B cell (primary cell): Measurements from ENCODE around the gene LRRC61. TPM values are rescaled to one million over a fixed set of nuclear protein-coding genes. Genes with fewer than 3 reads are reported as not detected.

Experiments used
- ATAC-seq: fragments of 200-7000 bp; cut with Tn5 transposase; one replicate; pipeline ENCODE4 v1.10.0; 2021; ENCODE audit warnings: low read depth, mild to moderate bottlenecking, moderate number of reproducible peaks, moderate library complexity
- CTCF ChIA-PET: fragments of 350-600 bp; sonication (Branson Sonifier 250); formaldehyde crosslinking; loops from one replicate; lab custom pipeline; 2021; ENCODE audit warnings: antibody characterized with exemption, inconsistent platforms; lab: Charles Lee
- POLR2A ChIA-PET: fragments of 350-600 bp; sonication (Branson Sonifier 250); formaldehyde crosslinking; loops from one replicate; lab custom pipeline; 2021; ENCODE audit warnings: antibody characterized with exemption; lab: Charles Lee
- DNase-seq: peaks from one replicate; pipeline ENCODE4 v3.0.0; 2013
- H2AFZ ChIP-seq: 2 replicates; pipeline ENCODE4 v1.6.1; 2012; ENCODE audit warnings: mild to moderate bottlenecking, low read depth, low read length; ENCODE audit not compliant: insufficient read depth, poor library complexity, severe bottlenecking
- H3K27ac ChIP-seq, 2 donors: 1 replicate in 1 of 2; 2 replicates in 1 of 2; pipeline ENCODE4 v1.5.1; 2012 to 2013; ENCODE audit warnings: low read length in 2 of 2, mild to moderate bottlenecking in 2 of 2, moderate library complexity in 1 of 2
- H3K27me3 ChIP-seq, 4 experiments: fragments of 200-600 bp in 1 of 4; sonication (generic) in 1 of 4; replicated peaks in 1 of 4; 1 replicate in 2 of 4; 2 replicates in 2 of 4; pipeline versions ENCODE4 v1.6.1 to v1.7.0; 2013 to 2016; ENCODE audit warnings: low read length in 3 of 4, mild to moderate bottlenecking in 2 of 4, mixed read lengths in 1 of 4, moderate library complexity in 1 of 4; ENCODE audit not compliant: insufficient read depth in 4 of 4, control insufficient read depth in 3 of 4; ENCODE audit errors: control extremely low read depth in 1 of 4
- H3K36me3 ChIP-seq, 2 experiments: replicated peaks in 1 of 2; 1 replicate in 1 of 2; 2 replicates in 1 of 2; pipeline versions ENCODE4 v1.6.1 to v1.7.1; 2013; ENCODE audit warnings: low read length in 1 of 2; ENCODE audit not compliant: insufficient read depth in 2 of 2, control insufficient read depth in 1 of 2; ENCODE audit errors: control extremely low read depth in 1 of 2, extremely low read depth in 1 of 2
- H3K4me1 ChIP-seq, 2 donors: fragments of 200-600 bp in 1 of 2; sonication (generic) in 1 of 2; 1 replicate in 1 of 2; 2 replicates in 1 of 2; pipeline versions ENCODE4 v1.5.1 to v1.6.1; 2013 to 2017; ENCODE audit warnings: low read length in 2 of 2; ENCODE audit not compliant: control insufficient read depth in 2 of 2, insufficient read depth in 2 of 2
- H3K4me2 ChIP-seq: replicated peaks from 2 replicates; pipeline ENCODE3; 2012; ENCODE audit warnings: mild to moderate bottlenecking, low read depth, low read length; ENCODE audit not compliant: poor library complexity, severe bottlenecking
- H3K4me3 ChIP-seq, 5 experiments: fragments of 200-600 bp in 1 of 5; sonication (generic) in 1 of 5; 1 replicate in 3 of 5; 2 replicates in 2 of 5; pipeline versions ENCODE4 v1.5.1 to v1.7.0; 2011 to 2016; ENCODE audit warnings: low read length in 4 of 5, mild to moderate bottlenecking in 4 of 5, low read depth in 2 of 5, control low read depth in 1 of 5, moderate library complexity in 1 of 5; ENCODE audit not compliant: insufficient read depth in 1 of 5; ENCODE audit errors: control extremely low read depth in 1 of 5, extremely low read depth in 1 of 5
- H3K79me2 ChIP-seq: fragments of 200-600 bp; sonication (generic); one replicate; pipeline ENCODE4 v1.6.0; 2016; ENCODE audit warnings: low read length; ENCODE audit not compliant: control insufficient read depth, insufficient read depth
- H3K9ac ChIP-seq: fragments of 200-600 bp; sonication (generic); 2 replicates; pipeline ENCODE4 v1.6.1; 2017; ENCODE audit warnings: mild to moderate bottlenecking, low read length, moderate library complexity
- H3K9me3 ChIP-seq, 3 donors: one replicate each; pipeline versions ENCODE4 v1.6.1 to v1.7.1; 2013; ENCODE audit warnings: low read length in 2 of 3; ENCODE audit not compliant: control insufficient read depth in 2 of 3, insufficient read depth in 1 of 3; ENCODE audit errors: control extremely low read depth in 1 of 3
- H4K20me1 ChIP-seq: 2 replicates; pipeline ENCODE4 v1.6.0; 2012; ENCODE audit warnings: mild to moderate bottlenecking, low read length; ENCODE audit not compliant: insufficient read depth, control insufficient read depth, poor library complexity, severe bottlenecking
- H3K27ac Mint-ChIP-seq: one replicate; pipeline ENCODE4 v1.8.0; 2021; ENCODE audit warnings: mixed read lengths
- H3K27me3 Mint-ChIP-seq: one replicate; pipeline ENCODE4 v1.8.0; 2021; ENCODE audit warnings: mixed read lengths
- H3K4me1 Mint-ChIP-seq: one replicate; pipeline ENCODE4 v1.8.0; 2021; ENCODE audit warnings: mixed read lengths
- H3K4me3 Mint-ChIP-seq: one replicate; pipeline ENCODE4 v1.8.0; 2021; ENCODE audit warnings: mixed read lengths
- H3K9me3 Mint-ChIP-seq: one replicate; pipeline ENCODE4 v1.8.0; 2022; ENCODE audit warnings: mixed read lengths; ENCODE audit not compliant: insufficient read depth
- CTCF ChIP-seq: fragments of 200-600 bp; IDR thresholded peaks from one replicate; pipeline ENCODE4 v1.8.0; 2022; ENCODE audit warnings: antibody characterized with exemption, mild to moderate bottlenecking
- EZH2 ChIP-seq: IDR thresholded peaks from 2 replicates; pipeline ENCODE4 v1.6.1; 2012; ENCODE audit warnings: borderline replicate concordance, low read depth, mild to moderate bottlenecking, moderate library complexity, low read length; ENCODE audit not compliant: insufficient read depth, poor library complexity, severe bottlenecking
- WGBS: methylation state at CpG from one replicate; pipeline ENCODE4 v1.1.5; 2013; ENCODE audit warnings: missing lambda C conversion rate; ENCODE audit not compliant: insufficient coverage; 5-methylcytosine and 5-hydroxymethylcytosine counted together
- intact Hi-C: fragments of 100-400 bp; cut with micrococcal nuclease; formaldehyde crosslinking; loops from one replicate; pipeline ENCODE4 v1.10.0; 2022
- polyA plus RNA-seq: library from polyadenylated mRNA; depleted of rRNA; stranded (reverse); fragments of >200 nt; gene quantifications from 2 replicates; pipeline ENCODE4 v1.2.3, GENCODE V29; 2012
- total RNA-seq, 2 donors: library from RNA; stranded (reverse); fragments of 120-200 nt in 1 of 2; gene quantifications; 1 replicate in 1 of 2; 2 replicates in 1 of 2; pipeline versions ENCODE4 v1.2.3 to v1.2.4, GENCODE V29; 2013 to 2022

Gene LRRC61
- total and polyA plus RNA-seq, 2 donors (not counting 1 experiment from before 2014, with no cell fraction given) = 12.8 to 12.9 TPM

DNA sequence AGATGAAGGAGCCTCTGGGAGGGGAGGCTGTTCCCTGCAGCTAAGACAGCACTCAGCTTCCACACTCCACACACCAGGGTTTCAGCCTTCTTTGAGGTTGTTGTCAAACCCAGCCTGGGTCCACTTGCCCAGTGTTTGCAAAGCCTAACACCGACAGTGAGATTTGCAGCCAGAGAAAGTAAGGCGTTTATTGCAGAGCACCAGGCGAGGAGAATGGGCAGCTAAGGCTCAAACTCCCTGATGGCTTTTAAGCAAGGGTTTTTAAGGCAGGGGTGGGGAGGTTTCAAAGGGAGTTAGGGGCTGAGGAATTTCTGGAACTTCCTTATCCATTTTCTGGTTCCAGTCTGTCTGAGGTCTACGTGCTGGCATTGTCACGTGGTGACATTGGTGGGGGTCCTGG, 51.3 kb downstream of the LRRC61 start:
- H3K79me2 ChIP-seq = peaks cover 29% of the 10 kb centered on the region
- Mint-ChIP-seq H3K4me3 (no peak overlapping the region), H3K9me3 (no peaks in the 10 kb centered on the region), H3K27me3 (no peaks in the 10 kb centered on the region), H3K4me1 (peaks cover 72% of the 10 kb centered on the region), H3K27ac (peak overlapping the region; percentile 65)
- DNase-seq = no peak
- peaks cover 26% of the 10 kb centered on the region for H4K20me1 ChIP-seq
- H2AFZ ChIP-seq = no peak overlapping the region
- no peak overlapping the region for H3K27ac ChIP-seq
- no peak overlapping the region for H3K4me2 ChIP-seq
- intact Hi-C loops = no loop called here
- WGBS = 97% methylated on average over 5 of the region's 5 CpGs
- ATAC-seq = no peak
- no peak overlapping the region for H3K4me3 ChIP-seq
- H3K27me3 ChIP-seq = no peaks in the 10 kb centered on the region
- no peaks in the 10 kb centered on the region for H3K9me3 ChIP-seq
- CTCF ChIA-PET = interaction anchor here (1.1 to 2.2 kb wide), 3 partner anchors 12 to 32 kb away, joined by 3 to 10 read pairs (median 10); a partner anchor contains a TSS
- POLR2A ChIA-PET = interaction anchor here (1.1 kb wide), 1 partner anchor 8 kb away, joined by 3 read pairs; no protein-coding TSS in a partner anchor
- H3K36me3 ChIP-seq = peaks cover 0 to 36% of the 10 kb centered on the region in 2 experiments
- TF ChIP-seq CTCF = no peak
- TF ChIP-seq EZH2 = no peak
- no peak overlapping the region for H3K9ac ChIP-seq
- peaks cover 24 to 56% of the 10 kb centered on the region in 2 donors for H3K4me1 ChIP-seq
